ENCODE results near the gene SPIRE2.
A peak's percentile ranks its signal among the peaks of the same experiment; 100 is the strongest.

Gene SPIRE2

GRCh38 chr16:89908236-89908635 is 80.0 kb downstream of the SPIRE2 start:
- no peak overlapping the region for H3K27ac ChIP-seq
- TF ChIP-seq CTCF (conservative IDR thresholded peaks at IDR 0.05) = no peak

GRCh38 chr16:89909777-89910716 is 81.8 kb downstream of the SPIRE2 start:
- TF ChIP-seq CTCF (conservative IDR thresholded peaks at IDR 0.05) = peak; percentile 67

GRCh38 chr16:89910717-89911354 is 82.6 kb downstream of the SPIRE2 start:
- no peak for TF ChIP-seq CTCF (conservative IDR thresholded peaks at IDR 0.05)
- no peak overlapping the region for H3K27ac ChIP-seq

More at GRCh38 chr16:89909777-89910716, 81.8 kb downstream of the SPIRE2 start:
- no peak overlapping the region for H3K27ac ChIP-seq

- H3K27ac ChIP-seq = no peak overlapping the region
- TF ChIP-seq CTCF (conservative IDR thresholded peaks at IDR 0.05) = no peak
Measured at GRCh38 chr16:89911375-89911774, 83.1 kb downstream of the SPIRE2 start.

GRCh38 chr16:89912143-89912542 is 83.9 kb downstream of the SPIRE2 start:
- H3K27ac ChIP-seq = no peak overlapping the region
- TF ChIP-seq CTCF (conservative IDR thresholded peaks at IDR 0.05) = no peak

- no peak for TF ChIP-seq CTCF (conservative IDR thresholded peaks at IDR 0.05)
- no peak overlapping the region for H3K27ac ChIP-seq
Measured at GRCh38 chr16:89912627-89913026, 84.4 kb downstream of the SPIRE2 start.
